ENCODE results near the gene FNDC10.
"Not testable (repeated sequence)": the region's sequence is repeated elsewhere in the genome, so short reads cannot be mapped to it uniquely, and the experiment has no call there.

Gene FNDC10

DNA sequence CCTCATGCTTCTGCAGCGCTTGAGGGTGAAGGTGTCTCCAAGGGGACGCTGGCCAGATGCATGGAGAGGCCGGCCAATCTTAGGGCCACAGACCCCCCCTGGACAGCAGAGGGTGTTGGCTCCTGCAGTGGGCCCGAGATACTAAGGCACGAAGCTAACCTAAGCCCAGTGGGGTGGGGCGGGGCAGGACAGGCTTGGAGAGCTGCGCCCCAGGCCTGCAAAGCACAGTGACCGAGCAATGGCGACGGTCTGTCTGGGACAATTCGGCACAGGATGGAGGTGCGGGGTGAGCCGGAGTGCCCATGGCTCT is 1.3 kb downstream of the FNDC10 start:
- DNase-seq: no peak

DNA sequence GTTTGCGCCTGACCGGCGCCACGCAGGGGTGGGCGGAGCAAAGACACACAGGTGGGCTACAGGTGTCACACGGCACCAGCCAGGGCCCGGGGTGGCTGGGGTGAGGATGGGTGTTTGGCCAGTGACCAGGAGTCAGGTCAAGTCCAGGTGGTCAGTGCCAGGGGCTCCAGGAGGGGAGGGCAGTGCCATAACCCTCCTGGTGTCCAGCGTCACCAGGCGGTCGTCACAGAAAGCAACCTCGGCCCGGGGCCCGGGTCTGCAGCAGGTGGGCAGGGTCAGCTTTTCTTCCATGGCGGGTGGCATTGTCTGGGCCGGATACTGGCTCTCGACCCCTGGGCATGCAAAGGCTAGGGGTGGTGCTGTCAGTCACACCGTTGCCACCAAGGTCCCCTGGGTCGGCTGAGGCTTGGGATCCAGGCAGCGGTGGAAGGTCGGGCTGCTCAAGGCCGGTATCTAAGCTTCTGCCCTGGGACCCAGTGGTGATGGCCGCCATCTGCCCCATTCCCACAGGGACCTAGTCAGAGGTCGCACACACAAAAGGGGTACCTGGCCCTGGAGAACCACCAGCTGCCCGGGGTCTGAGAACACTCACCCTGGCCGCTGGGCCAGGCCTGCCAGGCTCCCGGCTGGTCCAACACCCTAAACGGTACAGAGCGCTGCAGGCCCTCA is 1.8 kb downstream of the FNDC10 start:
- no peak for DNase-seq

DNA sequence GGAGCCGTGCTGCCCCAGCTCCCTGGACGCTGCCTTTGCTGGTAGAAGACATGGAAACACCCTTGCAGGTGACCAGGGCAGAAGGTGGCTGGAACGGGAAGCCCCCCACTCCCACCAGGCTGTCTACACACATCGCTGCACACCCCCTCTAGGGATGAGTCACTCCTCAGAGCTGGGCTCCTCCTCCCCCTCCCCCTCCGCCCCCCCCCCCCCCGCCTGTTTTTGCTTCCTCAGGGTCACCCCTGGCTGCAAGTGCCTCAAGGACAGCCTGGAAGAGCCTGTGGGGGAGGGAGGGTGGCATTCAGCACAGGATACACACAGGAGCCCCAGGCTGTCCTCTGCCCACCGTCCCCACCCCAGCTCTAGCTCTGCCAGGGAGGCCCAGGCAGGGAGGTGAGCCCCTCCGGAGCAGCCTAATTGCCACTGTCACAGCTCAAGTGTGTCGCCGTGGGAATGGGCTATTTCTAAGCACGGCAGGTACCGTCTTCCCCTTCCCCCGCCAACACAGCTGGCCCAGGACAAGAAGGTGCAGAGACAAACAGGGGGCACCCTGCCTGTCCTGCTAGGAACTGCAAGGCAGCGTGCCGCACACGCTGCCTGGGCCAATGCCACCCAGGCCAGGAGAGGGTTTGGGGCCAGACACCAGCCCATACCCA is 2.5 kb downstream of the FNDC10 start:
- DNase-seq: no peak

DNA sequence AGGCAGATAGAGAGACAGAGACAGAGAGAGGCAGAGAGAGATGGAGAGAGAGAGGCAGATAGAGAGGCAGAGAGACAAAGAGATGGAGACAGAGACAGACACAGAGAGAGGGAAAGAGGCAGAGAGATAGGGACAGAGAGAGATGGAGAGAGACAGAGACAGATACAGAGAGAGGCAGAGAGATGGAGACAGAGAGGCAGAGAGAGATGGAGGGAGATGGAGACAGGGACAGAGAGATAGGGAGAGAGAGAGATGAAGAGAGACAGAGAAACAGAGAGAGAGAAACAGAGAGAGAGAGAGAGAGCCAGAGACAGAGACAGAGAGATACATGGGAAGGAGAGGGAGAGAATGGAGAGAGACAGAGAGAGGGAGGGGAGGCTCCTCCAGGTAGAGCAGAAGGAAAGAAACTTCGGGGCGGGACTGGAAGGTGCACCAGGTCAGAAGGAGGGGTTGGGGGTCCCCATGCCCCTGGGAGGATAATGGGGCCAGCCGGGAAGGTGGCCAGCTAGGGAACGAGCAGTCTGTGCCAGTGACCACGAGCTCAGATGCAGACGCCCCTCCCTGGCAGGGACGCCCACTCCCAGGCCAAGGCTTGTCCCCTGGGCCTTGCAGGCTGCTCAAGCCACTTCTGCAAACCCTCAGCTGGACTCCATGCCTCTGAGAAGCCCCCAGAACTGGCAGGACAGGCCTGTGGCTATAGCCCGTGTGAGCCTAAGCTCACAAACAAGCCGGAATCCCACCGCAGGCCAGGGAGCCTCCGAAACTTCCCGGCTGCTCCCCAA is 3.3 kb downstream of the FNDC10 start:
- DNase-seq: no peak

DNA sequence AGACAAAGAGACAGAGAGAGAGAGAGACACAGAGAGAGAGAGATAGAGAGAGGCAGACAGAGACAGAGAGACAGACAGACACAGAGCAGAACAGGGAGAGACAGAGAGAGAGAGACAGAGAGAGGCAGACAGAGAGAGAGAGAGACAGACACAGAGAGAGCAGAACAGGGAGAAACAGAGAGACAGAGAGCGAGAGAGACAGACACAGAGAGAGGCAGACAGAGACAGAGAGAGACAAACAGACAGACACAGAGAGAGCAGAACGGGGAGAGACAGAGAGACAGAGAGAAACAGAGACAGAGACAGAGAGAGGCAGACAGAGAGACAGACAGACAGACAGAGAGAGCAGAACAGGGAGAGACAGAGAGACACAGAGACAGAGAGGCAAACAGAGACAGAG is 4.6 kb downstream of the FNDC10 start:
- DNase-seq: not testable (repeated sequence)

DNA sequence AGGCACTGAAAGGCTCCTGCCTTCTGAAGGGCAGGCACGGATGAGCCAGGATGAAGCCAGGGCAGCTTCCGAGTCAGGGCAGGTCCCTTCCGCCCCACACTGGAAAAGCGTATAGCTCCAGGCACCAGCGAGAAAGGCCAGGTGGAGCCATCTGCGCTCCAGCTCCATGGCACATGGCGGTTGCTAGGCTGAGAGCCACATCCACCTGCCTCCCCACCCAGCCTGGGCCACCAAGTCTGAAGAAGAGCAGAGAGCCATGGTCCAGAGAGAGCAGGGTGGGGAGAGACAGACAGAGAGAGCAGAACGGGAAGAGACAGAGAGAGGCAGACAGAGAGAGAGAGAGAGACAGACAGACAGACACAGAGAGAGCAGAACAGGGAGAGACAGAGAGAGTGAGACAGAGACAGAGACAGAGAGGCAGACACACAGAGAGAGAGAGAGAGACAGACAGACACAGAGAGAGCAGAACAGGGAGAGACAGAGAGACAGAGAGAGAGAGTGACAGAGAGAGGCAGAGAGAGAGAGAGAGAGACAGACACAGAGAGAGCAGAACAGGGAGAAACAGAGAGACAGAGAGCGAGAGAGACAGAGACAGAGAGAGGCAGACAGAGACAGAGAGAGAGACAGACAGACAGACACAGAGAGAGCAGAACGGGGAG is 5.2 kb downstream of the FNDC10 start:
- DNase-seq: no peak

DNA sequence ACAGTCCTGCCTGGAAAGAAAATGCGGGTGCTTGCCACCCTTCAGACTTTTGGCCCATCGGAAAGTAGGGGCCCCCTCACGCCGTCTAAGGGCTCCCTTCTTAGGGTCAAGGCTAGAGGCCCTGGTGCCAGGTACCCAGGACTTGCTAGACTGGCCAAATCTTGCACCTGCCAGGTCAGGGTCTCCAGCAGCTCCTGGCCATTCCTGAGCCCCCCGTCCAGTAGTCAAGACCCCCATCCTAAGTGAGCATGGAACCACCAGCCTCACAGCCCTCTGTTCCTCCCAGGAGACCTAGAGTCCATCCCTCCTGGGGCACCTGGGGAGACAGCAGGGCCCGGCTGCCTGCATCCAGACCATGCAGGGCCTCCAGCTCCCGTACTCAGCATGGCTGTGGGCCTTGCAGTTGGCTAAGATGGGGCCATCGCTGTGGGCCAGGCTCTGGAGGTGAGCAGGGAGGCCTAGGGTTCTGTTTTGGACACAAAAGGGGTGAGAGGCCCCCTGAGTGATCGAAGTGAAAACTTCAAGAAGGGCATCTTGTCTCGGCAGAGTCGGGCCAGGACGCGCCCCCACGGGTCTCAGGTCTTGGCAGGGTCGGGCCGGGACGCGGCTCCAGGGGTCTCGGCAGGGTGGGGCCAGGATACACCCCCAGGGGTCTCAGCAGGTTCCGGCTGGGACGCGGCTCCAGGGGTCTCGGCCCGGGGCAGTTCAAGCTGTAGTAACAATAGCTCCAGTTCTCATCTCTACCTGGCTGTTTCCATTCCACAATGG is 5.9 kb downstream of the FNDC10 start:
- no peak for DNase-seq

DNA sequence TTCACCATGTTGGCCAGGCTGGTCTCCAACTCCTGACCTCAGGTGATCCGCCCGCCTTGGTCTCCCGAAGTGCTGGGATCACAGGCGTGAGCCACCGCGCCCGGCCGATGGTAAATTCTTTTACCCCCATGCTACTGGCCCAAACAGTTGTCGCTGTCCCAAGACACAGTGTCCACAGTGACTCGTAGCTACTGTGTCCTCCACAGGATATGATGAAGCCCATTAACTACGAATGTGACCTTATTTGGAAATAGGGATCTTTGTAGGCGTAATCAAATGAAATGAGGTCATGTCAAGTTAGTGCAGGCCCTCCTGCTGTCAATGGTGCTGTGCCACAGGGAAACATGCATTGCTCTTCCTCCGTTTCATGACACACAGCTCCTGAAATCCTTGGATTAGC is 8.5 kb downstream of the FNDC10 start:
- DNase-seq: no peak

DNA sequence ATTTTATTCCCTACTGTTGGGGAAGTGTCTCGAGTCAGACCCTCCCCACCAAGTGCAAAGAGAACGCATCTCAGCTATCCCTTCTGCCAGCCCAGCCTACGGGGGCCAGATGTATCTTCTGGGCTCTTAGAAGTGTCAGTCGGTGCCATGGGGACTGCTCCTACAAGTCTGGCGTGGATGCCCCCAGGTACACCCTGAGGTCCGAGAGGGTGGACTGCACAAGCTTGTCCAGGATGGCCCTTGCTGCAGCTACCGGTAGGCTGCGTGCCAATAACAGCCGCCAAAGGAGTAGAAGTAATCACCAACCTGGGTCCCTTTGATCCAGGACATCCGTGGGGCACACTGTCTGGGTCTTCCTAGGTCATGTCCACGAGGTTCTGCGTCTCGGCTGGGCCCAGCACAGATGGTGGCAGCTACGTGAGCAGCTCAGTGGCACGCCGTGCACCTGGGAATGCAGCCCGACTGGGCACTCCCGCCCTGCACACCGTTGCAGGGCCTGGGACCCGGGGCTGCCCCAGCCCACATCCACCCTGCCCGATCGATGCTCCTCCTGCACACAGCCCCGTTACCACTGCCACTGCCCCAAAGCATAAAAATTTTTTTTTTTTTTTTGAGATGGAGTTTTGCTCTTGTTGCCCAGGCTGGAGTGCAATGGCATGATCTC is 16.5 kb downstream of the FNDC10 start:
- DNase-seq: no peak

DNA sequence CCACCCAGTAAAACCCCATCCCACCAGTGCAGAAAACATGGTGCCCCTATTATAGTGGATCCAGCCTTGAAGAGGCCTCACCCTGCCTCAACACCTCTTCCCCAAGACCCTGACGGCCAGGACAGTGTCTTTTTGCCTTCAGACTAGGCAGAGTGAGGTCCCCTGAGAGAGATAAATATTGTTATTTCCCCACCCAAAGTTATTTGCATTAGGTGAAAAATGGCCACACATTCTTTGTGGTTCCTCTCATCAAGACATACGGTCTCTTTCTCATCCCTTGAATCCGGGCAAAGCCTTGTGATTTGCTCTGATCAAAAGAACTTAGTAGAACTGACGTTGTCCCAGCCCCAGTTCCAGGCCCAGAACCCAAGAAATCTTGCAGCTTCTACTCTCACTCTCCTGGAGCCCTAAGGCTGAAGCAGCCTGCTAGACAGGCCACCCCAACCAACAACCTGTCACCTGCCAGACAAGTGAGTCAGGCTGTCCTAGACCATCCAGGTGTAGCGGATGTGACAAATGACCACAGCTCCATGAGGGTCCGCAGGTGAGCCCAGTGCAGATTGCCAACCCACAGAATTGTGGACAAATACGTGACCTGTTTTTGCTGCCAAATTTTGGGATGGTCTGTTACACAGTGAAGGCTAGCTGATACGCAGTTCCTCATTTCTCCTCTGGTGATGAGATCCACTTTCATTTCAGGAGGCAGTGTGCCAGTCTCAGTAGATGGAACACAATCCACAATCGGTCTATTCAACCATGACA is 17.2 kb downstream of the FNDC10 start:
- no peak for DNase-seq

DNA sequence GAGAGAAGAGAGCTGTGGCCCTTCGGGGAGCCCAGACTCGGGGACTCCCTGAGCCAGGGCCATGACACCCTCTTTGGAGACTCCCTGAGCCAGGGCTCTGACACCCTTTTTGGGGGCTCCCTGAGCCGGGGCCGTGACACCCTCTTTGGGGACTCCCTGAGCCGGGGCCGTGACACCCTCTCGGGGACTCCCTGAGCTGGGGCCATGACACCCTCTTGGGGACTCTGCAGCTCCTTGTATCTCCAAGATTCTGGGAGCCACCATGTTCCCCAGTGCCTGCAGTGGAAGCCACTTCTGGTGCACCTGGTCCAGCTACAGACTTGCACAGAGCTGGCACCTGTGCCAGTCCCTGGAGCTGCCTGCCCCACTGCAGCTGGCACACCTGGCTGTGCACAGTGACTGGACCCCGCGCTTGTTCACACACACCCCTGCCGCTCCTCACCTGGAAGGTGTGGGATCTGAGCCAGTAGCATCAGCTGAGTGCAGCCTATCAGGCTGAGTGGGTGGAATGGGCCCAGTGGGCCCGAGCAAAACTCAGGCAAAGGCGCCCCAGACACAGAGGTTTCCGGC is 21.5 kb downstream of the FNDC10 start:
- DNase-seq: no peak

DNA sequence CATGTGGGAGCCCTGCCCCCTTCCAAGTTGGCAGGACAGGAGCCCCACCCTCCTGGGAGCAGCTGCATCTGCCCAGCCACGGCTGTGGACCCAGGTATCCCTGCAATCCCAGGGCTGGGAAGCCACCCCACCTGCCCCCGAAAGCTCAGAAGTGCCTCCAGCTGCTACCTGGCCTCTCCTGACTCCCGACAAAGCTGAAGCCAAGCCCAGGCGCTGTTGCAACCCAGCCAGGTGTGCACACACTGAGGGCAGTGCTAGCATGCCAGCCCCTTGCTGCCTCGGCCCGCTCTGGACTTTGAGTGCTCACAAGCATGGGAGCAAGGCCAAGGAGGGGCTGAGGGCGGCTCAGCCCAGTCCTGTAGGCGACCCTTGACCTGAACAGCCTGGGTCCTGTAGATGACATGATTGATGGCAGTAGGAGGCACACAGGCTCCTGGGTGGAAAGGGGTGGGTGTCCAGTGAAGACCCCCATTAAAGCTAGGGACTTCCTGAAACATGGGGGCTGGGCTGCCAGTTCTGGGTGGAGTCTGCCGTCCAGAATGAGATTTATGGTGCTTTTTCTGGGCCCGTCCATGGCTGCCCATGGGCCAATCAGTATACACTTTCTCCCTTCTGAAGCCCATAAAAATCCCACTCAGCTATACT is 22.4 kb downstream of the FNDC10 start:
- DNase-seq: no peak

DNA sequence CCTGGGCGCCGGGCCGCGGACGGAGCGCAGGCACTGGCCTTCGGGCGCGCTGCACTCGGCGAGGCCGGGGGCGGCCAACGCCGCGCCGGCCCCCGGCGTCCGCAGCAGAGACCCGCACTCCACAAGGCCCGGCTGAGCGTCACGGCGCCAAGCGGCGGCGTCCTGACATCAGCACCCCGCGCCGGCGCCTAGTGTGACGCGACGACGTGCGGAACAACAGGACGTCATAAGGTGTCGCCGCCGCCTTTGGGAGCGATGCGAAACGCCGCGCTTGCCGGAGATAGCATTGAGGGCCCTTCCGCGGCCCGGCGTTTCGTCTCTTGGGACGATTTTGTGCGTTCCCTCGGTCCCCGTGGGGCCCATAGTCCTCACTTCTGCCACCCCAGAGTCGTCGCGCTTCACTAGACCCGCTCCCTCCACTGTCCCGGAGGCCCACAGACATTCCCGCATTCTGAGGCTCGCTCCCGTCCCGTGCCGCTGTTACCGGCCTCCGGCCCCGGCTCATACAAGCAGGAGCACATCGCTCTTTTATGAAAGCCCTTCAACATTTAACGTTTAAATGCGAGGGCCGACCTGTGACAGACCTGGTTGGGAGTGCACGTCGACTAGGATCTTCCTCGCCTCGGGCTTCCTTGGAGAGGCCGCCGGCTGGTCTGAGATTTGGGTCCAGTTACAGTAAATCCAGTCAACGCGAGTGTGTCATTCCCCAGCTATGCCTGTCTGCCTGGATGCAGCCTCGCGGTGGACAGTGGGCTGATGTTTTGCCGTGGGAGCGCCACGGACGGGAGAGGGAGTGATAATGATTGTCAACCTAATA is 25.0 kb downstream of the FNDC10 start, which contains the start of gene SSU72:
SSU72 (minus strand) TSS at position 143 of the 817 bp plus-strand sequence. CDS start 306 bp downstream, outside the sequence.
- DNase-seq: peak; percentile 91

DNA sequence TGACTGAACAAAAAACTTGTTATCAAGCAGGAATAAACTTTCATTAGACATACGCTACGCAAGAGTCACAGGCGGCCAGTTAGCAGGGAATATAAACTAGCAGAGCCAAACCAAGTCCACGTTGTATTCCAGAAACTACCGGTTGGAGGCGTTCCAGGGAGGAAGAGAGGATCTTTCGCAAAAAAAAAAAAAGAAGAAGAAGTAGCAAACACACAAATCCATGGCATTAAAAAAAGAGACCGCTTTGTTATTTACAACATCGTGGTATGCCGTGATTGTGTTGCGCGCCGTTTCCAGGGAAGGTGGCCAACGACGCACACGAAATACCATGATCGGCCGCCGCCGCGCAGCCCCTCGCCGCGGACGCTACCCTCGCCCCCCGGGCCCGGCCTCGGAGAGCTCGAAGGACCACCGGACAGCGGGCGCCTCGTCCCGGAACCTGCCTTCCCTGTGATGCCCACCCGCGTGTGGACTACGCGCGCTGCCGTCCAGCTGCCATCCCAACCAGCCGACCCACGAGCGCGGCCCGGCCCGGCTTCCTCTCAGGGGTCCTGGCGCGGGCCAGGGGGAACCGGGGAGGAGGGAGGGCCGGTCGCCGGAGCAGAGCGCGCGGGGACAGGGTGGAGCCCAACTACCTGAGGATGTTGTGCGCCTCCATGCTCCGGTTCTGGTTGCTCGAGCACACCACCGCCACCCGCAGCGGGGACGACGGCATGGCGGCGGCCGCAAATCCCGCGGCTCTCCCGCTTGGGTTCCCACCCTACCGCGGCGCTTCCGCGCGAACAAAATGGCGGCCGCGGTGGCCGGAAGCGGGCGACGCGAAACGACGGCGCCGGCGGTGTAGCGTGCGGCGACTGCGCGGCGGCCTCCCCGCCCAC is 25.9 kb downstream of the FNDC10 start:
- no peak for DNase-seq

DNA sequence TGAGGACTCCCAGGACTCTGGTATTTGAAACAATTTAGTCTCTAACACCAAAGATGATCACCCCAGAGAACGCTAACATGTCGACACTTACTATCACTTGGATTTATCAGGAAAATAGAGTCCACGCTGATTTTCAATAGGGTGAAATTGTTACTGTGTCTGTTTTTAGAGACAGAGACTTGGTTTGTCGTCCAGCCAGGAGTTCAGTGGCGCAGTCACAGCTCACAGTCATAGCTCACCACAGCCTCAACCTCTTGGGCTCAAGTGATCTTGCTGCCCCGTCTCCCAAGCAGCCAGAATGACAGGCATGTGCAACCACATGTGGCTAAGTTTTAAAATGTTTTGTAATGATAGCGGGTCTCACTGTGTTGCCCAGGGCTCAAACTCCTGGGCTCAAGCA is 30.6 kb downstream of the FNDC10 start:
- DNase-seq: no peak

DNA sequence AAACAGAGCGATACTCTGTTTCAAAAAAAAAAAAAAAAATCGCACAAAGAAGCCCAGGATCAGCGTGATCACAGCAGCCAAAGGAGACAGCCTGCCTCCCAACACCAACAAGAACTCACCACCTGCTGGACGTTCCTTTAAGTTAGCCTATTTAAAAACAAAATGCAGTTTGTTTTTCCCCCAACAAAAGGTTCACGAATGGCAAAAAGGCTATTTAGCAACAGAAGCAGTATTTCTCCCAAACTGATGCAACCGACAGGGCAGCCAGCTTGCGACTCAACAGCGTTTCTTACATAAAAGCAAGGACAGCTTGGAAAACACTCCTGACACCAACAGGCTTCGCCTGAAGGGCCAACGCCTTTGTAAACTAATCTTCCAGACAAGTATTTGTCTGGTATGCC is 32.0 kb downstream of the FNDC10 start:
- no peak for DNase-seq

DNA sequence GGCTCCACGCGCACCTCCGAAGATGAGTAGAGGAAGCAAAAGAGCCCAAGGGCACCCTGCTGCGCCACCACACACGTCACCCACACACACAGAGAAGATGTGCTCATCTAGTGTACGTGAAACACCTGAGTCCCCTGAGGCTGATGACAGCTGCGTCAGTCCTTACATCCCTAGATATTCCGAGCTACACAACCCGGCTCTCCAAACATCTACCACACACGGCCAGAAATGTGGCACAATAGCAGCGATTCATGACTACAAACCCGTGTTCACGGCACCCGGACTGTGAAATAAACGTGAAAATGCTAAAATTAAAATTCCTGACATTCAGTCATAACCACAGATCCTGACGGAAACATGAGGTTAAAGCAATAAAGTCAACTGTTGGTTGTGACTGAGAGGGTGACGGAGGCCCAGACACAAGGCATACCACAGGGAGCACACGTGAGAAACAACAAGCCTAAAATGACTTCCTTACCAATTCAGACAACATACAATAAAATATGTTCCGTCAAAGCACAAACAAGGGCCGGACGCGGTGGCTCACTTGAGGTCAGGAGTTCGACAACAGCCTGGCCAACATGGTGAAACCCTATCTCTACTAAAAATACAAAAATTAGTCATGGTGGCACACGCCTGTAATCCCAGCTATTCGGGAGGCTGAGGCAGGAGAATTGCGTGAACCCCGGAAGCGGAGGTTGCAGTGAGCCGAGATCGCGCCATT is 32.6 kb downstream of the FNDC10 start:
- DNase-seq: no peak

DNA sequence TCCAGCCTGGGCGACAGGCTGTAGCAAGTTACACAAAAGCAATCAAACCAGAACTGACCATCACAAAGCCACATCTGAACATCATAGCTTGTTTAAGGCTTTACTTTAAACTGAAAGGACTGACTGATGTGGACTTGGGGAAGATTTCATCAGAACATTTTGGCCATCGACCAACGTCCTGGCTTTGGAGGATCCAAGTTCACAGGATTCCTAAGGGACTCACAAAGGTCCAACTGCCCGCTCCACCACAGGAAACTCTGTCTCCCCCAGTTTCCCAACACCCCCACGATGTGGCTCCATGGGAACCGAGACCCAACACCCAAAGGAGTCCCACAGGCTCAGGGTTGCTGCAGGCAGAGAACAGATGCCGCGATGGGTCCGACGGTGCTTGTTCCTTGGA is 34.6 kb downstream of the FNDC10 start:
- DNase-seq: no peak
